GM21360 (cell line): ENCODE data around the gene PIGM.

Experiments used
- ATAC-seq: cut with Tn5 transposase; IDR thresholded peaks from one replicate; pipeline ENCODE4 v1.9.1; 2021; ENCODE audit warnings: mild to moderate bottlenecking, moderate library complexity; ENCODE audit not compliant: unreplicated experiment

The PIGM gene

GRCh38 chr1:160031365-160032164, at the start of gene PIGM:
PIGM (minus strand) TSS chr1:160031990; CDS start chr1:160031739, 251 bp downstream.
- peak; percentile 92 for ATAC-seq

GRCh38 chr1:160081261-160081936, 49.6 kb upstream of the PIGM start, which contains the start of gene KCNJ9:
KCNJ9 (plus strand) TSS chr1:160081538; CDS start chr1:160084031, 2,493 bp downstream.
- no peak for ATAC-seq

DNA sequence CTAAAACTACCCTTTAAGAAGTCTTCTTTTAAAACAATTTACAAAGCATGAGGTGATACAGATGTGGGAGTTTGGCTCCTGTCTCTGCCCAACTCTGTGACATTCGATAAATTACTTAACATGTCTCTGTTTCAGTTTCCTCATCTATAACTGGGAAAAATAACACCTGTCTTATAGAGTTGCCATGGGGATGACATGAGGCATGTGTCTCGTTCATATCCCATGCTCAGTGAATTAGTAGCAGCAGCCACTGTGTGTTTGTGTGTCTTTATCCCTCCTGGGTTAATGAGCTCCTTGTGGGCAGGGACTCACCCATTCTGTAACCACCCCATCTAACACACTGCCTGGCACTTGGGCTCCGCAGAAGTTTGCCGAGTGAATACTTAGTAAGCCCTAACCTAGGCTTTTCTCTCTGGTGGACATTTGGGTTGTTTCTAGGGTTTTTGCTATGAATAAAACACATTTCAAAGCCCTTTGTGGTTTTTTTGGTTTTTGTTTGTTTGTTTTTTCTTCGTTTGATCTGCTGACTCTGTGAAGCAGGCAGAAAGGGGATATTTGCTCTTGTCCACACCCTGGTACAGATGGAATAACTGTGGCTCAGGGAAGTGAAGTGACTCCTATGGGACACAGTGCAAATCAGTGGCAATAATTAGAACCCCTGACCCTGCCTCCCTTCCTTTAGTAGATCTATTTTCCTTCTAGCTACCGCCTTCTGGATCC, 48.8 kb upstream of the PIGM start:
- ATAC-seq: no peak

DNA sequence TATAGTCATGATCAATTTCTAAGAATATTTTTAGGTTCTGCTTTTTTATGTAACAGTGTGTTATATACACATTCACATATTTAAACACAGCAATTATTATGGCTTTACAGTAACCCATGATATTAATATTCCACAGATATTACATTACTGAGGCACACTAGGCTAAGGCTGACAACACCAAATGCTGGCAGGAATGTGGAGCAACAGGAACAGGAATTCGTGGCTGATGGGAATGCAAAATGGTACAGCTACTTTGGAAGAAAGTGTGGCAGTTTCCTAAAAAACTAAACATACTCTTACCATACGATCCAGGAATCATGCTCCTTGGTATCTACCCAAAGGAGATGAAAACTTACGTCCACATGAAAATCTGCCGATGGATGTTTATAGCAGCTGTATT, 47.7 kb upstream of the PIGM start:
- no peak for ATAC-seq

DNA sequence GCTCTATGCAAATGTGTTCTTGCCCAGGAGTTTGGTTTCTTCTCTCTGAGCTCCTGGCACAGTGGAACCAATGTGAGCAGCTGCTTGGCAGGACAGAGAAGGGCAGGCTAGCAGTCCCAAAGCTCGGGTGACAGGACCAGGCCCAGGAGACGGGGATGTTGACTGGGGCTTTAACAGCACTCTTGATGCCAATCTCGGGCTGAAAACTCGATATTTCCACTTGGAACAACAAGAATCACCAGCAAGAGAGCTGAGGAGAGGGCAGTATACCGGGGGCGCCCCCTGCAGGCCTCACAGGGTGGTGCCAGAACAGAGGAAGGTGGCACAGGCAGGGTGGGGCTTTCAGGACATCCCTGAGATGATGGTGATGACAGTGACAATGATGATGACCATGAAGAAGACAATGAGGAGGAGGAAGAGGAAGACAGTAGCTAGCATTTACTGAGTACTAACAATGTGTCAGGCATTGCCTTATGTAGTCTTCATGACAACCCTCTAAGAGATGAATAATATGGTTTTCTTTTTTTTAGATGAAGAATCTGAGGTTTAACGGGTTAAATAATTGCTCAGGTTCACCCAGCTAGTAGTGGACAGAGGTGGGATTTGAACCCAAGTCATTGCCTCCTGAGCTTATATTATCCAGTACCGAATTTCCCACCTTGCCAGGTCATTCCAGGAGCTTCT, 46.9 kb upstream of the PIGM start:
- ATAC-seq: no peak

- ATAC-seq: no peak
Observed at GRCh38 chr1:160077486-160077885, 45.7 kb upstream of the PIGM start.

- no peak for ATAC-seq
Observed at GRCh38 chr1:160076295-160076694, 44.5 kb upstream of the PIGM start.

DNA sequence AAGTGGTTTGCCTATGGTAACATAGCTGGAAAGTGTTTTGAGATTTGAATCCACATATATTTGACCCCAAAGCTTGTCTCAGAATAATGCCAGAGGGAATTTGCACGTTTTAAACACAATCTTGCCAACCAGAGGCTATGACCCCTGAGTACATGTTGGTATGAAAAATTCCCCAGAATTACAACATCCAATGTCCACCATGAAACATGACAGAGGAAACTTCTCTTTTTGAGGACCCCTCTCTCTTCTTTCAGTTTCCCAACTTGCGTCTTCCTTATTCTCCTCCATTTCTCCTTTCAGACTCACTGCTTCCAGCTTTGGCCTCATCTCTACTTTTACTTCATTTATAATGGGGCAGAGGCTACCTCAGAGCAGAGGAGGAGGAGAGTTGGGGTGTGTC, 44.0 kb upstream of the PIGM start:
- ATAC-seq: no peak

DNA sequence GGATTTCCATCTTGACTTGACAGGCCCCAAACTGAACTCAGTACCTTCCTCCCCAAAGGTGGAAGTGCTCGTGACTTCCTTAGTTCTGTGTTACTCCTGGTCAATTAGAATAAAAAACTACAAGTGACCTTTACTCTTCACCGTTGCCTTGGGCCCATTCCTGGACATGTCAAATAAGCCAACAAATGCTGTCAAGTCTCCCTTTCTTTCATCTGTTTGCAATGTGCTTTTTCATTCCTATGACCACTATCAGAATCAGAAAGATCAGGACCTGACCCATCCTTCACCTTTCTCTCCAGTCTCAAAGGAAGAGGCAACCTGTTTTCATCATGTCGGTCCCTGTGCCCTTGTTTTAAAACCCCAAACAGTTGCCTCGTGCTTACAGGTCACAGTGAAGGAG, 43.1 kb upstream of the PIGM start:
- no peak for ATAC-seq

GRCh38 chr1:160071289-160071688, 39.5 kb upstream of the PIGM start:
- ATAC-seq: no peak

DNA sequence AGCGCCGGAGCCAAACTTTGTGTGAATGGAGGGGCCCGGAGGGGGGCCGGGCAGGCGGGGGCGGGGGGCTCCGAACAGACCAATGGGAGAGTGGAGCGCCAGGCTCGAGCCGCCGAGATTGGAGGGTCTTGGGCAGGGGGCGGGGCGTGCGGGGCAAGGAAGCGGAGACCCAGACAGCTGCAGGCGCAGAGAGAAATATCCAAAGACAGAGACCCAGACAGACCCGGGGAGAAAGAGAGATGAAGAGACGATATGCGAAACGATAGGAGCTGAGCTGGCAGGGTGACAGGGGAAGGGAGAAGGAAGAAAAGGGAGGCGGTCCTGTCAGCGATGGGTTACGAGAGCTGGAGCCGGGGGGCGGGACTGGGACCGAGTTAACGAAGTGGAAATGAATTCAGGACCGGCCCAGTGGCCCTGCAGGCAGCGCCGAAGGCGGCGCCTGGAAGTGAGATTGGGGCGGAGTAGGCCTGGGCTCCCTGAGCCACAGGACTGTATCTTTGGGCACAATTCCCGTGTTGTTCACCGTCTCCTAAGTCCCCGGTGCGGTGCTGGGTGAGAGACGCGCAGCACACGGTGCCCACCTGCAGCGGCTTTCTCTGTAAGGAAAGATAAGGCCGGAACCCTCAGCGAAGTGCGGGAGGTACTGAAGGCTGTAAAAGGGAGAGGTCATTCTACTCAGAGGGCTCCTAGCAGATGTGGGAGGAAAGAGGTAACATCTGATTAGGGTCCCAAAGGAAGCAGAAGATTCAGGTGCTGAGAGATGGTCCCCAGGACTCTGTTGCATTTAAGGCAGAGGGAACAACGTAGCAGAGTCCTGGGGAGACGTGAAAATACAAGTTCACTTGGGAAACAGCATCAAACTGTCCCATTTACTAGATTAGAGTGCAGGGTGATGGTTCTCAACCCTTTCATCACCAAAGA, 38.7 kb upstream of the PIGM start:
- ATAC-seq: no peak

GRCh38 chr1:160069460-160070231, 37.9 kb upstream of the PIGM start, which contains the start of gene KCNJ10:
KCNJ10 (minus strand) TSS chr1:160070160; CDS start chr1:160042532, 27,628 bp downstream.
- ATAC-seq: no peak

GRCh38 chr1:160068225-160068624, 36.4 kb upstream of the PIGM start:
- no peak for ATAC-seq

GRCh38 chr1:160066829-160067745, 35.3 kb upstream of the PIGM start:
- no peak for ATAC-seq

GRCh38 chr1:160064746-160065145, 33.0 kb upstream of the PIGM start:
- no peak for ATAC-seq

- ATAC-seq: no peak
Observed at GRCh38 chr1:160064164-160064563, 32.4 kb upstream of the PIGM start.

DNA sequence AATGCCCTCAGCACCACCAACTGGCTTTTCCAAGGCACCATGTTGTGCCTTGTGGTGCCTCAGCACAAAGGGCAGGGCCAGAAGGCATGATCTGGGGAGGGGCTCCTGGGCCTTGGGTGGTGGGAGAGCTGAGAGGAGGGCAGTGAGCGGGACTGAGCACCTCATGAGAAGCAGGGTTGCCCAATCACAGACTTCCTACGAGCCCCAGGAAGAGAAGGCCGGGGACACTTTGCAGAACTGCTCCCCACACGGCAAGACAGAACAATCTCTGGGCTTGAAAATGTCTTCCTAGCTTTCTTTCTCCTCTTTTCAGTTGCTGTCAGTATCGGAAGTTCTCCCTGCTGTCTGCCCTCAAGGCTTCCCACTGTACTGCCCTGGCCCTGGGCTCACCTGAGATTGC, 31.4 kb upstream of the PIGM start:
- ATAC-seq: no peak

DNA sequence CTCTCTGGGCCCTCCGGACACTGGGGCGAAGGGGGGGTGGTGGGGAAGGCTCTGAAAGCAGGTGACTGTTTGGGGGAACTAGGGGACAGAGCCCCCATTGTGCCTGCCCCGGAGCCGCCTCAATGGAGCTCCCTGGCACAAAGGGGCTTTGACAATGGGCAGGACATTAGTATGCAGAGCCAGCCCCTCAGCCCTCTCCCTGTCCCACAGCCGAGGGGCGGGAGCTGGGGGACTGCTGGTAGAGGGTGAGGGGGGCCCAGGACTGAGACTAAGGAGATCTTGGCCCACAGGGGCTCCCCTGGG, 30.4 kb upstream of the PIGM start:
- ATAC-seq: no peak
